EL (cell line): Measurements from ENCODE around the gene MCM5.

ENCODE experiments used
- DNase-seq: peaks from one replicate; pipeline ENCODE4 v3.0.0-alpha.2; 2016

The MCM5 gene

DNA sequence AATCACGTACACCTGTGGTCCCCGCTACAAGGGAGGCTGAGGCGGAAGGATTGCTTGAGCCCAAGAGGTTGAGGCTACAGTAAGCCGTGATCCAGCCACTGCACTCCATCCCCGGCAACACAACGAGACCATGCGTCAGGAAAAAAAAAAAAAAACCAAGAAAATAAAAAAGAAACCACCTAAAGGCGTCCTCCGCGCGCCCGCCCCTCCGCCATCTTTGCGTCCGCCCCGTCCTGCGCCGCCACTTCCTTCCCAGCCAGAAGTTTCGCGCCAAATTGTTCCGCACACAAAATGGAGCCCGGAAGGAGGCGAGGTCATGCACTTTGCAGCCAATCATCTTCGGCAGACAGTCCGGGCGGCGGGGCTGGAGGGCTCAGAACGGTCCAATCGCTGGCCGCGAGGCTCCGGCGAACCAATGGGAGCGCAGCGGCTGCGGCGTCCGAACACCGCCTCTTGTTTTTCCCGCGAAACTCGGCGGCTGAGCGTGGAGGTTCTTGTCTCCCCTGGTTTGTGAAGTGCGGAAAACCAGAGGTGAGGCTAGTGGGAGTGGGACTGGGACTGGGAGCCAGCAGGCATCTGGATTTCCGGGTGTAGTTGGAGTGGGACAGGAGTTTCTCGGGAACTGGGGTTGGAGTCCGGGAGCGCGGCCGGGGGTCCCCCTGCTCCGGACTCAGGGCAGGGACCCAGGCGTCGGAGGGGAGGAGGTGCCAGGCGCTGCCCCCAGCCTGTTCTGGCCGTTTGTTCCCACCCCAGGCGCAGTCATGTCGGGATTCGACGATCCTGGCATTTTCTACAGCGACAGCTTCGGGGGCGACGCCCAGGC is at the start of gene MCM5:
MCM5 (plus strand) TSS at position 463 of the 823 bp plus-strand sequence; CDS start at position 762, 299 bp downstream.
- peak; percentile 99 for DNase-seq

DNA sequence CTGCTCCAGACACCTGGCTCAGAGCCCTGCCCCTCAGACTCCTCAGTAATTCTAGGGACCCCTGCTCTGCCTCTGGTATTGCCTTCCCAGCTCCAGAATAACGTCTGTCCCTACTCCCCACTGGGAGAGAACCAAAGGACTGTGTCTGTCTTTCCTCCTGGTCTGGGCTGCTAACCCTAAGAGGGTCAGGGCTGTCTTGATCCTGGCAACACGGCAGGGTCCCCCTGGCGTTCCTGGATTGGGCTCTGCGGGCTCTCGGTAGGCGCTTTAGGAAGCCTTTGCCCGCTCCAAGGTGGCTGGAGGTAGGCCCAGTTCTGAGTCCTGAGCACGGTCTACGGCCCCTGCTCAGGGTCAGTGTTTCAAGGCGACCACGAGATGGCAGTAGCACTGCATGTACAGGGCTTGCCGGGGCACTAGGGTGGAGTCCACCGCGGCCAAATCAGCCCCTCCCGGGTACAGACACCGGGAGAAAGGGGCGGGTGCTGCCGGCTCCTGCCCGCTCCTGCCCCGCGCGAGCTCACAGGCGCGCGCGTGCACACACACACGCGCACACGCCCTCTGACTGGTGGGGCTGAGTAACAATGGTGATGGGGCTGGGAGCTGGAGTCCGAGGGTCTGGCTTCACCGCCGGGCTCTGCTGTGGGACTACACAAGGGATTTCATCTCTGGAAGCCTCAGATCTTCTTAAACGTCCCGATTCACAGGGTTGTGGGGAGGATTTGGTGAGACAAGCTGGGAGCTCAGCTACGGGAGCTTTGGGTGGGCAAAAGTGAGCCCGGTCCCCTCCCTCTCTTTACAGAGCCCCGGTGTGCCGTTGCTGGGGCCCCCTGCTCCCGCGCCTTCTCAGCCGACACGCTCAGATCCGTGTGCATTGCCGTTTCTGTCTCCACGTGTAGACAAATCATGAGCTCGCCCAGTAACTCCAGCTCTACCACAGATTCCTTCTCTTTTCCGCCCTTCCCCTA is 49.1 kb upstream of the MCM5 start:
- DNase-seq: peak; percentile 93

DNA sequence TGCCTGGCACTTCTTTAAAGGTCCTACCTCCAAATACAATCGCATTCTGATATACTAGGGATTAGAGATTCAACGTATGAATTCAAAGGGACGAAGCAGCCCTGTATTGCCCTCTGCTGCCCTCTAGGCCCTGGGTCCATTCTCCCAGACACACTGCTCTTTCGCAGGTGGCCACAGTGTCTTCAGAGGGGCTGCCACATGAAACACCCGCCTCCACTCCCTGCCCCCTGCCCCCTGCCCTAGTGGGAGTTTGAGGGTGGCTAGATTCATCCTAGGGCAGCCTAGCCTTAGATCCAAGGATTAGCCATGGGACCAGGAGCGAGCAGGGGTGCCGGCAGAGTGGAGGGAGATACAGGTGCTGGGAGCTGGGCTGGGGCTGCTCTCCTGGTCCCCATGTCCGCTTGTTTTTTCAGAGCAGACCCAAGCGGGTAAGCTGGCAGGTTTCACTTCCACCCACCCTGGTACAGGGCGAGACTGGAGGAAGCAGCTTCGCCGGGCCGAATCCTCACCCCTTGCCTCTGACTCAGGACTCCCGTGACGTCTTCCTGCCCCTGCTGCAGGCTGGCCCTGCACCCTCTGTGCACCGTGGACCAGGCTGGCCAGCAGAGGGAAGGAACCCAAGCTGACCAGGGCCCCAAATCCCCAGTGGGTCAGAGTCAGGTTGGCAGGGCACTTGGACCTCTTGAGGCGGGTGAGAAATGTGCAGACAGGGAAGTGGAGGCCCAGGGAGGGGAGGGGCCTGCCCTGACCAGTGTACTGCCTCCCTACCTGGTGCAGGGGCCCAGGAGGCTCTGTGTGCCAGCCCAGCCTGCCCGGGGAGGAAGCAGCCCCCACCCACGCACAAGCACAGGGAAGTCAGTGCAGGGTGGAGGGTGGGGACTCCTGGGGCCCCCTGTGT is 47.5 kb upstream of the MCM5 start:
- DNase-seq: no peak

DNA sequence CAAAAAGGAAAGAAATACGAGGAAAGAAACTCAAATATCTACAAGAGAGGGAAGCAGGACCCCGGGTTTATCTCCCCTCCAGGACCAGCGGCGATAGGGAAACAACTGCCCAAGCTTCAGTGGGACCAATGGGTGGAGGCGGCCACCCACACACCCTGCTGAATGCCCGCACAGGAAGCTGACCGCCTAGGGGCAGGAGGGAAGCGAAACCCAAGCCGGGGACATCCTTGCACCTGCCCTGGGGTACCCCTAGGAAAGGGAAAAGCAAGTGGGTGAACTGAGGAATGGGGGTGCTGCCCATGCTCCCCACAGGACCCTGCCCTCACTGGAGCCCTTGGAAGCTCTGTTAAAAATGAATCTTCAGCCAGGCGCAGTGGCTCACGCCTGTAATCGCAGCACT is 46.6 kb upstream of the MCM5 start:
- DNase-seq: no peak

DNA sequence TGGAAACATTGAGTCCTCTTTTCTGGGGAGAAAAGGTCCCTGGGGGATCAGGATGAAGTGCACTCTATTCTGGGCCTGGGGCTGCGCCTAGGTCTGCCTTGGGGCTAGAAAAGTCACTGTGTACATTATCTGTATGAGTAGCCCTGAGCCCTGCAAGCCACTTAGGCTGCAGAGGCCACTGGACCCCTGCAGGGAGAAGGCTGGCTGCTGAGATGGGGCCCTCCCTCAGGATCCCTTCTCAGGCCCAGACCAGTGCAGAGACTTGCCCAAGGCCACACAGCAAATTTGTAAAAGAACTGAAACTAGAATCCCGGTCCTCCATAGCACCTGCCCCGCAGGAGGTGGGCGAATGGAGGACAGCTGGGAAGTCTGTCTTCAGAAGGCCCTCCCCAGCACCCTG is 45.9 kb upstream of the MCM5 start:
- no peak for DNase-seq

DNA sequence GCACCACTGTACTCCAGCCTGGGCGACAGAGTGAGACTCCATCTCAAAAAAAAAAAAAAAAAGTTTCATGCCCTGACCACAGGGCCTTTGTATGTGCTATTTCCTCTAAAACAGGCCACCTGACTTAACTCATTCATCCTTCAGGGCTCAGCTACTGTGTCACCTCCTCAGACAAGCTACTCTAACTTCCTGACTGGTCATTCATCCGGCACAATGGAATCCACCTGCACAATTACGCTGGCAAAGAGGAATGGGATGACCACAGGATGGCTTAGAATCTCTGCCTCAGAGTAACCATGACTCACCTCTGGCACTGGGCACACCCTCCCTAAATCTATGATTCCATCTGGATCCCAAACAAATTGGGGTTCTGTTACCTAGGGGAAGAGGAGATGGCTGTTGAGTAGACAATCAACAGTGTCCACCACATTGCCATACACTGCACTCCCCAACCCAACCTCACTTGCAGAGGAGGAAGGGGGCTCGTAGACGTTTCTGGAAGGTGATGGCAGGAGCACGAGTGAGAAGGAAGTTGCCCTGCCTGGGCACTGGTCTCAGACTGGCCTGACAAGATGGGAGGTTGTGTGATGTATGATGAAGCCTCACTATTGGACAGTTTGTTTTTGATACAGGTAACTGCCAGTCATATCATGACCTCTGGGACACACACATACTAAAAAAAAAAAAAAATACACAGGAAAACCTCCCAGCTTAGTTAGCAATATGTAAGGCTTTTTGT is 41.9 kb upstream of the MCM5 start:
- peak; percentile 79 for DNase-seq

DNA sequence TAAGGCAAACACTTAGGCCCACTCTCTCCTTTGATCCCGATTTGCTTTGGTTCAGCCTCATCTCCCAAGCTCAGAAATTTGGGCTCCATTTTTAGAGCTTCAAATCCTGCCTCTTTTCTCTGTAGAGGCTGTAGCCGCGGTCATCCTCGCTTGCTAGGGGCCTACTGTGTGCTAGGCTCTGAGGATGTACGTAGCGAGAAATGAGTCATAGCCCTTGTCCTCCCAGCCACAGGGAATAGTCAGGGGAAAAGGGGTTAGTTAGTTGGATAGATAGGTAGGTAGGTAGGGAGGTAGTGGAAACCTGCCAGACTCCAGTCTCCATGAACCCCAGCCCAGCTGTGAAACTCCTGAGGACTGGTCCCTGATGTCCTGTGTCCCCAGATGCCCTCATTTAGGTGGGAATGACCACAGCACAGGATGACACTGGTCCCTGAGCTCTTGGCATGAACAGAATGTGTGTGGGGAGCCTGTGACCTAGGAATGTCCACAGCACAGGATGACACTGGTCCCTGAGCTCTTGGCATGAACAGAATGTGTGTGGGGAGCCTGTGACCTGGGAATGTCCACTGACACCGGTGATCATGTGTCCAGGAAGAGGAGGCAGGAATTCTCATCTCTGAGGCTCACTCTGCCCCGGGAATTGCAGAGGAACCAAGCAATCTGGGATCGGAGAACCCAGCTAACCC is 40.4 kb upstream of the MCM5 start:
- DNase-seq: no peak

DNA sequence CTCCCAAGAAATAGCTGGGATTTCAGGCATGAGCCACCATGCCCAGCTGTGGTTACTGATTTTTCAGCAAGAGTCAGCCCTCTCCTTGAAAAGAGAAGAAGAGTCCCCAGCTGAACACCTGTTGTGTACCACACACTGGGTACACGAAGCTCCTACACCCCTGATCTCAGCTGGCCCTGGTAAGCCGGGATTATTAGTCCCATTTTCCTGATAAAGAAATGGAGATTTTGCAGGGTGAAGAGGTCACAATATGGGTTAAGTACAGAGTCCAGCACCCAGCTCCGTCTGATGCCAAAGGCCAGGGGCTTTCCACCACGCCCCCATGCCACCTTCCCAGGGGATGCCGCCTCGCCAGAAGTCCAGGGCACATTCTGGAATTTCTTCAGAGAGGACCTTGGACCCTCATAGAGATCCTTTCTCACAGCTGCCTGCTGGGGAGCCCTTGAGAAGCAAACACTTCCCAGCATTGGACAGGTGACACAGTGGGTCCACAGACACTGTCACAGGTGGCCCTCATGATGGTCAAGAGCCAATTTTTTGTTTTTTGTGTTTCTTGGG is 38.9 kb upstream of the MCM5 start:
- no peak for DNase-seq

DNA sequence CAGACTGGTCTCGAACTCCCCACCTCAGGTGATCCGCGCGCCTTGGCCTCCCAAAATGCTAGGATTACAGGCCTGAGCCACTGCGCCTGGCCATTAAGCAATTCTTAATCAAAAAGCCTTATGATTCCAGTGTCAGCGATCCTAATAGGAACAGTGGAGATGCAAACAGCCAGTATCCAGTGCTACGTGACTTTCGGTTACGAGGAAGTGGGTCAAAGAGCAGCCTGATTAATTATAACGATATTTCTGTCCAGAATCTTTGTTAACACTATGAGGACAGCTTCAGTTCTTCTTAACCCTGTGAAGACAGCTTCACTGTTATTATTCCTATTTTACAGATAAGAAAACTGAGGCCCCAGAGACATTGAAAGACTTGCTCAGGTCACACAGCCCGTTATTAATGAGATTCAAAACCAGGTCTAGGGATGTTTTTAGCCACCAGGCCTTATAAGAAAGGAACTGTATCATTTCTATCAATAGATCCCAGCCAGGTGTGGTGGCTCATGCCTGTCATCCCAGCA is 36.3 kb upstream of the MCM5 start:
- no peak for DNase-seq

DNA sequence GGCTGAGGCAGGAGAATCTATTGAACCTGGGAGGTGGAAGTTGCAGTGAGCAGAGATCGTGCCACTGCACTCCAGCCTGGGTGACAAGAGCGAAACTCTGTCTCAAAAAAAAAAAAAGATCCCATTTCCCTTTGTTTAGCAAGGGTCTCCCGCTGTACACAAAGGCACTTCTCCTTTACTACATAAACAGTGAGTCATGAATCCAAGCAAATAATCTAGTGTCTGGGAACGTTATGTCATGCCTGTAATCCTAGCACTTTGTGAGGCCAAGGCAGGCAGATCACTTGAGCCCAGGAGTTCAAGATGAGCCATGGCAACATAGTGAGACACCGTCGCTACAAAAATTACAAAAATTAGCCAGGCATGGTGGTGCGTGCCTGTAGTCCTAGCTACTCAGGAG is 35.7 kb upstream of the MCM5 start:
- peak; percentile 68 for DNase-seq

DNA sequence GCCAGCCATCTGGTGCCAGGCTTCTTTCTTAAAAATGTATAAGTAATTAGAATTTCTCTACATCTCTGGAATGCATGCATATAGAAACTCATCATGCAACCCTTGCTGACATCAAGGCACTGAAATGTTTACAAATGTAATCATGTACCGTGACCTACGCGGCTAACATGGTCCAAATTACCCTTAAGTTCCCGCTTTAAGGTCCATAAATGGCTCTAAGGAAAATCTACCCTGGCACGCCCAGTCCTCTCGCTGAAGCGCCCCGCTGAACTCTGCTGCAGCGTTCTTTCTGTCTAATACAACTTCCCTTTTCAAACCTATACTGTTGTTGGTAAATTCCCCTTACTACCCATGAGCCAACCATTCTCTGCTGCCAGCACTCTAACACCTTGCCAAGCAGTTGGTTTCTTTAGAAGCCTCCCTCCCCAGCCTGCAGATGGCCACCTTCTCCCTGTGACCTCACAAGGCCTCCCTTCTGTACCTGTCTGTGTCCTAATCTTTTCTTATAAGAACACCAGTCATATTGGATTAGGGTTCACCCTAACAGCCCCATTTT is 32.5 kb upstream of the MCM5 start:
- DNase-seq: no peak

DNA sequence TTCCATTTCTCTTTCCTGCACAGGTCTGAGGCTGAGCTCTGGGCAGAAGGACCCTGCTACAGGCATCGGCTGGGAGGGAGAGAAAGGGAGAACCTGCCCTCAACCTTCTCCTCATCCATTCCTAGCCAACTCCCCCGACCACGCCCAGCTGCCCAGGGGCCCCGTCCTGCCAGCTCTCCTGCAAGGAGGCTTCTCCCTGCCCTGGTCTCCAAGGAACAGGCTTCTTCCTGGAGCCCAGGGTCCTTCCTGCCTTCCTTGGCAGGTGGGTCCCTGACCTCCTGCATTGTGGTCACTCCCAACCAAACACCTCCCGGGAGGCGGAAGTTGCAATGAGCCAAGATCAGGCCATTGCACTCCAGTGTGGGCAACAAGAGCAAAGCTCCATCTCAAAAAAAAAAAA is 31.6 kb upstream of the MCM5 start:
- no peak for DNase-seq

DNA sequence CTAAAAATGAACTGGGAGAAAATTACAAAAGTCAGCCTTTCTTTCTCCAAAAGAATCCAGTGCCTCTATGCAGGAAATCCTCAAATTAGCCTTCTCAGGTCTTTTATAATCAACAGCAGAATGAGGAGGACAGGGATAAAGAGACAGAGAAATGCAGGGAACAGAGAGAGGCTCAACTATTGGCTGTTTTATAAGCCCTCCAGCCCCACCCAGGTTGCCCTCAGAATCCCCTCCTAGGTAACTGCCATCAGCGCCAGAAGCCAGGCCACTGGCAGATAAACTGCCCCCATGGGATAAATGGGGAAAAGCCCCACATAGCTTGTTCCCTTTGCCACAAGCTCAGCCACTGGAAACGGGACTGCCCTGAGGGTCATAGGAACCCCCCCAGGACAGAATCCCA is 29.9 kb upstream of the MCM5 start:
- DNase-seq: no peak

DNA sequence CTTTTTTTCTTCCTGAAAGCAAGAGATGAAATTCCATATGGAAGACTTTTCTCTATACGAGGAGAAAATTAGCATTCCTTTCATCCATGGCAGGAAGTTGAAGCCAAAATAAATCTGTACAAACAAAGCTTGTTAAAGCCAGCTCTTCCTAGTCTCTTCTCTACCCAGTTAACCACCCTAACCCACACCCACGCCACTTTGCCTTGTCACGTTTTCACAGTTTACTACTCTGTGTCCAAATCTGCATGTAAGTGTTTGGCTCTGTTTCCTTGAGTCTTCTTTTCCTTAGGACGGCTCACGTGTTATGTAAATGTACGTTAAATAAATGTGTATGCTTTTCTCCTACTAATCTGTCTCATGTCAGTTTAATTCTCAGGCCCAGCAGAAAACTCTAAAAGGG is 26.2 kb upstream of the MCM5 start:
- no peak for DNase-seq

DNA sequence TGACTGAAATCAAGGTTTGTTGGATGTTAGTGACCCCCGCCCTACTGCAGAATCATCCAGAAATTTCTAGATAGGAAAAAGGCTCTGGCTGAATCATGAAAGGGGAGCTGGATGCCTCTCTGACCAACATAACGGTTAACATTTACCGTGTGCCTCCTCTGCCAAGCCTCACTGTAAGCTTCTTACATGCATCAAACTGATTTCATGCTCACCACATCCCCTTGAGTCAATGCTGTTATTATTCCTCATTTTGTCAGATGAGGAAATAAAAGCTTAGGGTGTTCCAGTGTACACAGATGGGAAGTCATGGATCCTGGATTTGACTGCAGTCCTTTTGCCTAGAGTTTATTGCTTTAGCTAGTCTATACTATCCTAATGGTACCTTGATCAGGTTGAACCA is 24.9 kb upstream of the MCM5 start:
- no peak for DNase-seq

DNA sequence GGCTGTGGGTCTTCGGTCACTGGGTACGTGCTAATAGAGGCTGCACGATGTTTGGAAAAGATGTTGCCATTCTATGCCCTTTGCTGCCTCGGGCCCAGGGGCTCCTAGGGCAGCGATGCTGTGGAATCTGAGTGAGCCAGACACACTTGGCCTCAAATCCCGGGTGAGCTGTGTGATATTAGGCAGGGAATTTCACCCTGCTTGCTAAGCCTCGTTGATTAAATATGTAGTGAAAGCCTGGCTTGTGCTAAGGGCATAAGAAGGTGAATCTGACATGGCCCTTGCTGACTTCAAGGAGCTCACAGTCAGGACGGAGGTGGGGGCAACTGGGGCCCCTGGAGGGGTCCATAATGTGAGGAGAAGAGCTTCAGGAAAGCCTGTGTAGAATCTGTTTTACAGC is 24.4 kb upstream of the MCM5 start:
- DNase-seq: no peak

DNA sequence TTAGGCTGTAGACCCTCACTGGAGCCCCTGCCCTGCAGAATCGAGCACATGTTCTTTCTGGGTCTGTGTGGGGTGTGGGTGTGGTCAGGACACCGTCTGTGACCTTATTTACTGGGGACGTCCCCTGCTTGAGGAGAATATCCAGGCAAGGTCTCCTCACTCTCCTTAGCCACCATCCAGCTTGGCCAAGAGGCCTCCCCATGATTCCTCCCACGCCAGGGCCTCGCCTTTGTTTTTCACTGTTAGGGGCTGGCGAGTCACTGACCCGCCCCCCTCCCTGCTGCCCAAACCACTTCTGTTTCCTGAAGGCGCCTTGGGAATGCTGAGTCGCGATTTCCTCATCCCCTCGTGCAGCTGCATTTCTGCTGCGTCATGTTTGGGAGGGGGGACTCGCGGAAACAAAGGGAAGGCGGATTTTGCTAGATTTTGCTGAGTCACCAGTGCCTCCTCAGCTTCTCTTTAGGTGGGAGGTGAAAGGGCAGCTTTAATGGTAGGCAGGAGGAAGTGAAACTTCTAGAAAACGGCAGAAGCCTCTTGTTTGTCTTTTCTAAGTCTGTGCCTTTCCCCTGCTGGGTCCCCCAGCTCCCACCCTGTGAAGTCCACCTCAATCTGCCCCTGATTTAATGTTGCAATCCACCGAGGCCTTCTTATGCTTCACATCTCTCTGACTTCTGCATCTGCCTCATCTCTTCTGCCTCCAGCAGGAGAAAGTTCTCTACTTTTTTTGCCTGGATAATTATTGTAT is 23.0 kb upstream of the MCM5 start:
- DNase-seq: peak; percentile 99

DNA sequence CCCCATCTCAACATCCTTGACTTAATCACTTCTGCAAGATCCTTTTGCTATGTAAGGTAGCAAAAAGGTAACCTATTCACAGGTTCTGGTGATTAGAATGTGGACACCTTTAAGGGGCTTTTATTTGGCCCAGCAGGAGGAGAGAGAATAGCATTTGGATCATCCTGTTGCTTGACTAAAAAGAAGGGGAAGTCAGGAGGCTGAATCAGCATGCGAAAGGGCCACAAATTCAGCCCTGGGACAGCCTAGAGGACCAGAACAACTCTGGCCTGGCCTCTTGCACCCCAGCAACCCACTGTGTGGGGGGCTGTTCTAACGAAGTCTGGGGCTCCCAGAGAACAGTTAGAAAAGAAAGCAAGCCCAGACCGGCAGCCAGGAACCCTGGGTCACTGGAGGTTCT is 22.2 kb upstream of the MCM5 start:
- no peak for DNase-seq

DNA sequence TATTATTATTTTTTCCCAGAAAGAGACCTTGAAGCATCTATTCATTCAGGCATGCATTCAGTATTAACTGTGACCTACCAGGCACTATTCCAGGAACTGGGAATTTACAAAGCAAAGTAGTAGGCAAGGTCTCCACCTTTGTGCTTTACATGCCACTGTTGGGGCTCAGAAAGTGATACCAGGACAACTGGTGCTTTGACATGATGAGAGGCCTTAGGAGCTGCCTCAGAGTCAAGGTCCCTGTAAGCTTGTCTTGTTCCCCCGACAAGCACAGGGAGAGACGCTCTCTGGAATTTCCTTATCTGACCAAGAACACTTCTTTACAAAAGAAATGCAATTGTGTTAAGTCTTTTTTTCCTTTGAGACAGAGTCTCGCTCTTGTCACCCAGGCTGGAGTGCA is 21.3 kb upstream of the MCM5 start:
- DNase-seq: no peak
